SK-N-MC (cell line): ENCODE data around the gene CFAP61.

Experiments used
- EZH2 ChIP-seq: fragments of 200-600 bp; sonication (generic); IDR thresholded peaks from one replicate; pipeline ENCODE4 v1.6.1; 2017; ENCODE audit warnings: antibody characterized with exemption
- FOXP2 ChIP-seq: optimal IDR thresholded peaks from 2 replicates; pipeline ENCODE3; 2011; ENCODE audit warnings: mild to moderate bottlenecking, moderate library complexity; ENCODE audit not compliant: insufficient read depth; ENCODE audit errors: extremely low read length, control extremely low read depth

GRCh38 chr20:20022498-20022897 lies 29.8 kb upstream of the CFAP61 start:
- TF ChIP-seq EZH2 (no peak), FOXP2 (no peak)
